PC-3 (cell line): ENCODE results near the gene NTRK1. TPM values are rescaled to one million over a fixed set of nuclear protein-coding genes. Genes with fewer than 3 reads are reported as not detected.

Experiments used
- ATAC-seq: fragments of 200-7000 bp; cut with Tn5 transposase; 2 replicates; pipeline ENCODE4 v1.9.1; 2020; ENCODE audit warnings: mild to moderate bottlenecking, moderate library complexity
- BruUV-seq: library from RNA; stranded (reverse); fragments of 400-500 nt; replicated peaks from 2 replicates; lab custom pipeline; 2021; lab: Mats Ljungman, UMichigan
- CTCF ChIA-PET: fragments of 300-600 bp; sonication (Branson Sonifier 250); formaldehyde crosslinking; loops from one replicate; lab custom pipeline; 2022; ENCODE audit warnings: antibody characterized with exemption; lab: Charles Lee
- POLR2A ChIA-PET: fragments of 300-600 bp; sonication (Branson Sonifier 250); formaldehyde crosslinking; loops from one replicate; lab custom pipeline; 2022; ENCODE audit warnings: antibody characterized with exemption; ENCODE audit not compliant: unreplicated experiment; lab: Charles Lee
- DNase-seq: peaks from one replicate; pipeline ENCODE4 v3.0.0-alpha.2; 2015
- H2AFZ ChIP-seq: fragments of 300-600 bp; sonication (generic); 2 replicates; pipeline ENCODE4 v1.6.0; 2016; ENCODE audit warnings: antibody characterized with exemption, low read length
- H3F3A ChIP-seq: fragments of 300-600 bp; sonication (generic); one replicate; pipeline ENCODE4 v1.6.0; 2017; ENCODE audit warnings: antibody characterized with exemption, low read length, control low read depth, mild to moderate bottlenecking; ENCODE audit not compliant: unreplicated experiment
- H3K27ac ChIP-seq: fragments of 300-600 bp; sonication (generic); 2 replicates; pipeline ENCODE4 v1.5.1; 2016; ENCODE audit warnings: mild to moderate bottlenecking, low read length
- H3K27me3 ChIP-seq: fragments of 300-600 bp; sonication (generic); 2 replicates; pipeline ENCODE4 v1.6.1; 2016; ENCODE audit warnings: low read length, mixed read lengths
- H3K36me3 ChIP-seq: fragments of 300-600 bp; sonication (generic); 2 replicates; pipeline ENCODE4 v1.6.1; 2016; ENCODE audit warnings: low read depth, mixed run types, low read length, mixed read lengths
- H3K4me1 ChIP-seq: fragments of 300-600 bp; sonication (generic); 2 replicates; pipeline ENCODE4 v1.5.1; 2016; ENCODE audit warnings: low read length; ENCODE audit not compliant: insufficient read depth
- H3K4me2 ChIP-seq: fragments of 300-600 bp; sonication (generic); 2 replicates; pipeline ENCODE4 v1.6.0; 2016; ENCODE audit warnings: low read length
- H3K4me3 ChIP-seq: fragments of 300-600 bp; sonication (generic); 2 replicates; pipeline ENCODE4 v1.5.1; 2016; ENCODE audit warnings: mild to moderate bottlenecking, low read length, mixed read lengths
- H3K79me2 ChIP-seq: fragments of 300-600 bp; sonication (generic); 2 replicates; pipeline ENCODE4 v1.6.1; 2017; ENCODE audit warnings: low read length, mixed read lengths
- H3K9ac ChIP-seq: fragments of 300-600 bp; sonication (generic); 2 replicates; pipeline ENCODE4 v1.6.0; 2016; ENCODE audit warnings: mild to moderate bottlenecking, low read length
- H3K9me2 ChIP-seq: fragments of 300-600 bp; sonication (generic); replicated peaks from 2 replicates; pipeline ENCODE4 v1.6.1; 2016; ENCODE audit warnings: mixed run types, low read length, mixed read lengths
- H3K9me3 ChIP-seq: fragments of 300-600 bp; sonication (generic); 2 replicates; pipeline ENCODE4 v1.6.1; 2016; ENCODE audit warnings: low read length, mixed read lengths
- H4K20me1 ChIP-seq: fragments of 300-600 bp; sonication (generic); 2 replicates; pipeline ENCODE4 v1.6.1; 2016; ENCODE audit warnings: low read length, mixed read lengths
- EZH2 ChIP-seq: fragments of 300-600 bp; sonication (generic); IDR thresholded peaks from one replicate; pipeline ENCODE4 v1.6.1; 2017; ENCODE audit warnings: antibody characterized with exemption, mild to moderate bottlenecking, low read length; ENCODE audit not compliant: unreplicated experiment
- EZH2phosphoT487 ChIP-seq: fragments of 300-600 bp; sonication (generic); IDR thresholded peaks from 2 replicates; pipeline ENCODE4 v1.6.1; 2018; ENCODE audit warnings: mild to moderate bottlenecking, antibody characterized with exemption, low read length, borderline replicate concordance
- intact Hi-C: fragments of 100-400 bp; cut with micrococcal nuclease; formaldehyde crosslinking; loops from 2 replicates; pipeline ENCODE4 v1.9.0; 2023
- total RNA-seq: library from RNA; depleted of rRNA; stranded (reverse); fragments of >200 nt; gene quantifications from 2 replicates; pipeline ENCODE4 v1.2.3, GENCODE V29; 2014
- TF ChIP-seq, protein P1 (sequence below): fragments of 300-600 bp; sonication (generic); conservative IDR thresholded peaks from 2 replicates; pipeline ENCODE4 v1.5.1; 2017; ENCODE audit warnings: antibody characterized with exemption, low read depth, mild to moderate bottlenecking, low read length

The NTRK1 gene
- total RNA-seq, 1 experiment from 2014 or later, result 0.15 TPM

DNA sequence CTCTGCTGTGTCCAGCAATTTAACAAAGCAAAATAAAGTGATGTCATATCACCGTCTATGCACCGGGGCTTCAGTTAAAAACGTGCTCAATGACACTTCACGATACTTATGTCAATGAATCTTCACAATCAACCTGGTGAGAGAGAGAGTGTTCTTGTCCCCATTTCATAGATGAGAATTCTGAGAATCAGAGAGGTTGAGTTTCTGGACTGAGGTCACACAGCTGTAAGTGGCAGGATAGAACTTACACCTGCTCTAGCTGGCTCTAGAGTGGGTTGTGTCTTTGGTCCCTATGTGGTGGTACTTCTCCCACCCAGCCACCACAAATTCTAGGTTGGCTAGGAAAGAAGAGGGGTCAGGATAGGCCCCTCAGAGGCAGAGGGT, 5.2 kb downstream of the NTRK1 start:
- peaks cover 15% of the 10 kb centered on the region for H3K4me1 ChIP-seq
- POLR2A ChIA-PET, result no interaction called here
- no peak overlapping the region for H2AFZ ChIP-seq
- H3K9ac ChIP-seq, result no peak overlapping the region
- no peak for ATAC-seq
- intact Hi-C loops, result no loop called here
- no peaks in the 10 kb centered on the region for H3K79me2 ChIP-seq
- peaks cover 10% of the 10 kb centered on the region for H3K27me3 ChIP-seq
- no peaks in the 10 kb centered on the region for H3K36me3 ChIP-seq
- no peak overlapping the region for H3K4me3 ChIP-seq
- H4K20me1 ChIP-seq, result no peaks in the 10 kb centered on the region
- H3K9me2 ChIP-seq, result 0 out of 2 replicates have a peak, but pooled peaks cover 4% of the 10 kb centered on the region
- no peaks in the 10 kb centered on the region for H3F3A ChIP-seq
- TF ChIP-seq EZH2 (no peak), EZH2phosphoT487 (no peak)
- TF ChIP-seq, protein P1, sequence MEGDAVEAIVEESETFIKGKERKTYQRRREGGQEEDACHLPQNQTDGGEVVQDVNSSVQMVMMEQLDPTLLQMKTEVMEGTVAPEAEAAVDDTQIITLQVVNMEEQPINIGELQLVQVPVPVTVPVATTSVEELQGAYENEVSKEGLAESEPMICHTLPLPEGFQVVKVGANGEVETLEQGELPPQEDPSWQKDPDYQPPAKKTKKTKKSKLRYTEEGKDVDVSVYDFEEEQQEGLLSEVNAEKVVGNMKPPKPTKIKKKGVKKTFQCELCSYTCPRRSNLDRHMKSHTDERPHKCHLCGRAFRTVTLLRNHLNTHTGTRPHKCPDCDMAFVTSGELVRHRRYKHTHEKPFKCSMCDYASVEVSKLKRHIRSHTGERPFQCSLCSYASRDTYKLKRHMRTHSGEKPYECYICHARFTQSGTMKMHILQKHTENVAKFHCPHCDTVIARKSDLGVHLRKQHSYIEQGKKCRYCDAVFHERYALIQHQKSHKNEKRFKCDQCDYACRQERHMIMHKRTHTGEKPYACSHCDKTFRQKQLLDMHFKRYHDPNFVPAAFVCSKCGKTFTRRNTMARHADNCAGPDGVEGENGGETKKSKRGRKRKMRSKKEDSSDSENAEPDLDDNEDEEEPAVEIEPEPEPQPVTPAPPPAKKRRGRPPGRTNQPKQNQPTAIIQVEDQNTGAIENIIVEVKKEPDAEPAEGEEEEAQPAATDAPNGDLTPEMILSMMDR, result no peak
- H3K4me2 ChIP-seq, result no peak overlapping the region
- no peak for DNase-seq
- no peaks in the 10 kb centered on the region for H3K9me3 ChIP-seq
- no peak overlapping the region for H3K27ac ChIP-seq
- CTCF ChIA-PET, result no interaction called here
- BruUV-seq, result no TSS peak

DNA sequence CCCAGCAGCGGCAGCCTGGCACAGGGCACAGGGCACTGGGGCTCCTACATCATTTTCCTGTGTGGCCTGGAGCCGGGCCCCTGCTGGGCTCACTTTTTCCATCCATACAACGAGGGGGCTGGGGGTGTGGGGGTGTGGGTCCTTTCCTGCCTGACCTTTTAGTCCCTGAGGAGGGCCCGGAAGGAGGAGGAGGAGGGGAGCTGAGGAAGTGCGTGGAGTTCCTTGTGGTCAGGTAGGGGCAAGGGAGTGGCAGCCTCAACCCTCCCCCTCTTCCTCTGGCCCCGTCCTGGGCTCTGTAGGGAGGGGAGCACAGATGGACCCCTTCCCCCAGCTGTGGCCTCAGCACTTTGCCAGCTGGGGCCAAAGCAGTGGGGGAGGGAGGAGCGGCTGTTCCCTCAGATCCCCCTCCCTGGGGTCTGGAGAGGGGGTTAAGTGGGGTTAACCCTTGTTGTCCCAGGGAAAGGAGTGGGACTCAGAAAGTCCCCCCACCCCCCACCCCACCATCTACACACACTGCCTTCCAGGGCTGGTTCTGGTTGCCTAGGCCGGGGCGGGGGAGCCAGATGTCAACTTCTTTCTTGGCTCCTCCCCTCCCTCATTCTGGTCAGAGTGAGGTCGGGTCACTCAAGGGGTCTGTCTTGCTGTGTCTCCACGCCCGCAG, 5.7 kb downstream of the NTRK1 start:
- intact Hi-C loops, result no loop called here
- CTCF ChIA-PET, result no interaction called here
- Histone ChIP-seq H3K36me3 (no peaks in the 10 kb centered on the region), H3K9ac (no peak overlapping the region), H3F3A (no peaks in the 10 kb centered on the region), H2AFZ (no peak overlapping the region), H3K9me3 (no peaks in the 10 kb centered on the region), H3K9me2 (0 out of 2 replicates have a peak, but pooled peaks cover 4% of the 10 kb centered on the region), H3K27ac (no peak overlapping the region), H4K20me1 (no peaks in the 10 kb centered on the region), H3K27me3 (peaks cover 5% of the 10 kb centered on the region), H3K79me2 (no peaks in the 10 kb centered on the region), H3K4me3 (no peak overlapping the region), H3K4me1 (peaks cover 16% of the 10 kb centered on the region), H3K4me2 (no peak overlapping the region)
- no peak for DNase-seq
- ATAC-seq, result no peak
- POLR2A ChIA-PET, result no interaction called here
- TF ChIP-seq EZH2phosphoT487, result no peak
- TF ChIP-seq, protein P1, result no peak
- no peak for TF ChIP-seq EZH2
- BruUV-seq, result no TSS peak

DNA sequence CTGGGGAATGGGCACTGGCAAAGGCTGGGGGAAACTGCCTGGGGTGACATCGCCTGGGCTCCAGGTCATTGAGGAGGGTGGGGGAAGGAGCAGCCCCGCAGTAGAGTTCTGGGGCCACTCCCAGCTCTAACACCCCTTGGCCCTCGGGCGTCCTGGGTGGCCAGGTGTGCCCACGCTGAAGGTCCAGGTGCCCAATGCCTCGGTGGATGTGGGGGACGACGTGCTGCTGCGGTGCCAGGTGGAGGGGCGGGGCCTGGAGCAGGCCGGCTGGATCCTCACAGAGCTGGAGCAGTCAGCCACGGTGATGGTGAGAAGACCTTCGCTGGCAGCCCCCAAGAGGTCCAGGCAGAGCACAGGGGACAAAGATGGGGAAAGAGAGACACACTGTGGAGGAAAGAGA, 7.7 kb downstream of the NTRK1 start:
- no peak for ATAC-seq

More for the DNA sequence above, 7.7 kb downstream of the NTRK1 start:
- intact Hi-C loops, result no loop called here
- Histone ChIP-seq H3K27ac (no peak overlapping the region), H3K79me2 (no peaks in the 10 kb centered on the region), H3K36me3 (no peaks in the 10 kb centered on the region), H3K4me1 (peaks cover 19% of the 10 kb centered on the region), H4K20me1 (no peaks in the 10 kb centered on the region), H3K4me3 (no peak overlapping the region), H3F3A (no peaks in the 10 kb centered on the region), H3K4me2 (no peak overlapping the region), H3K9me2 (0 out of 2 replicates have a peak, but pooled peaks cover 4% of the 10 kb centered on the region), H3K9me3 (no peaks in the 10 kb centered on the region), H2AFZ (no peak overlapping the region), H3K9ac (no peak overlapping the region), H3K27me3 (no peaks in the 10 kb centered on the region)
- no peak for DNase-seq
- TF ChIP-seq, protein P1, result no peak
- TF ChIP-seq EZH2 (no peak), EZH2phosphoT487 (no peak)
- POLR2A ChIA-PET, result no interaction called here
- BruUV-seq, result no TSS peak
- CTCF ChIA-PET, result no interaction called here
